Epidermal melanocyte (primary cell): ENCODE results near the gene IL1R2.

Source experiments
- DNase-seq: peaks from one replicate; pipeline ENCODE4 v3.0.0; 2011; ENCODE audit warnings: low spot score; ENCODE audit not compliant: insufficient read length

IL1R2 gene

DNA sequence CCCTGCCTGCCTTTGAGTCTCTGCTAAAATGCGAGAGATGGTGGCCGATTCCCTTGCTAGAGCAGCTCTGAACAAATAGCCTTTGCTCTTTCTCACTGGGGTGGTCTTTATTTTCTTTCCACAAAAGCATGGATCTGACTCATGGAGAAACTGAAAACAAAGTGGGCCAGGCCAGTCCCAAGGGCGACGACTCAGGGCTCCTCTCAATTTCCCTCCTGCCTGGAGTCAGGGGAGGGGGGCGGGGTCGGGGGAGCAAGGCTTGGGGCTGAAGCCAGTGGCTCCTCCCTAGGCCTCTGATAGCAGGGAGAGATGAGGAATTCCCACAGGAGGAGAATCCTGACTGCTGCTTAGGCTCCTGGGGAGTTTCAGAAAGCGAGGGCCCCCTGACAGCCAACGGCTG is 17.1 kb upstream of the IL1R2 start:
- no peak for DNase-seq

DNA sequence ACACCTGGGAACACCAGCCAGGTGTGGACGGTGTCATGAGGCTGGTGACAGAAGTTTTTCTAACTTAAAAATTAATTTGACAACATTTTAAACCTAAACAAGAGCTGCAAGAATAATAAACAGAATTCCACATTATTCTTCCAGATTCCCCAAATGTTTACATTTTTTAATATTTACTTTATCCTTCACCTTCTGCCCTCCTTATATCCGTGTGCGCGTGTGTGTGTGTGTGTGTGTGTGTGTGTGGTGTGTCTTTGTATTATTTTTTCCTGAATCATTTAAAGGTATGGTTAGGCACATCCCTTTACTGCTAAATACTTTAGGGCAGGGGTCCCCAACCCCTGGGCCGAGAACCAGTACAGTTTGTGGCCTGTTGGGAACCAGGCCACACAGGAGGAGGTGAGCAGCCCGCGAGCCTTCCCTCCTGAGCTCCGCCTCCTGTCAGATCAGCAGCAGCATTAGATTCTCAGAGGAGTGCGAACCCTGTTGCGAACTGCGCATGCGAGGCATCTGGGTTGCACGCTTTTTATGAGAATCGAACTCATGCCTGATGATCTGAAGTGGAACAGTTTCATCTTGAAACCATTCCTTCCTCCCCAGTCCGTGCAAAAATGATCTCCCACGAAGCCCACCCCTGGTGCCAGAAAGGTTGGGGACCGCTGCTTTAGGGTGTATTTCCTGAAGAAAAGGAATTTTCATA is 16.4 kb upstream of the IL1R2 start:
- DNase-seq, result no peak

DNA sequence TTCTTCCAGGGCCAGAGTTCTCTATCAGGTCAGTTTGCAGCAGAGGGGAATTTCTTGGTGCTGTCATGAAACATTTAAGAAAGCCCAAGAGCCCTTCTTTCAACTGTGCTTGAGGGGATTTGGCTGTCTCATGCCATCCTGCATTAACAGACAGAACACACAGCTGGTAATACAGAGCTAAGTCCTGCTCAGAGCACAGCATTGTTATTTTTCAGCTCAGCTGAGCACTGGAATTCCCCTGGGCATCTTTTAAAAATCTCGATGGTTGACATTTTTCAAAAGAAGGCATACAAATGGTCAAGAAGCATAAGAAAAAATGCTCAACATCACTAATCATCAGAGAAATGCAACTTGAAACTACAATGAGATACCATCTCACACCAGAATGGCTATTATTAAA is 14.9 kb upstream of the IL1R2 start:
- no peak for DNase-seq

DNA sequence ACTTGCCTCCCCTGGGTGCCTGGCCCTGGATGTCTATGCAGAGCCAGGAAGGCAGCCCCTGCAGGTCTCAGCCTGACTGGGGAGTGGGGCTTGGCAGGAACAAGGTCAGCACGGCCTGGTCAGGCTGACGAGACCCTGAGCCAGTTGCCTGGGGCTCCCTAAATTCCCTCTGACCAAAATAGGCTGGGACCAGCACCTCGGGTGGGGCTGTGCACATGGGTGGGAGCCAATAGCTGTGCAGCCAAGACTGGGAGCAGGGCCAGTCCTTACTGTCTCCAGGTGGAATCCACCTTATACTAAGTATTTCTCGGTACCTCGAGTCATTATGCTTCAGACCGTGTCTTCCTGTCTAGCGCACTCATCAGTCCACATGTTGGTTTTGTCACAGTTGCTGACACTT is 11.4 kb upstream of the IL1R2 start:
- no peak for DNase-seq

DNA sequence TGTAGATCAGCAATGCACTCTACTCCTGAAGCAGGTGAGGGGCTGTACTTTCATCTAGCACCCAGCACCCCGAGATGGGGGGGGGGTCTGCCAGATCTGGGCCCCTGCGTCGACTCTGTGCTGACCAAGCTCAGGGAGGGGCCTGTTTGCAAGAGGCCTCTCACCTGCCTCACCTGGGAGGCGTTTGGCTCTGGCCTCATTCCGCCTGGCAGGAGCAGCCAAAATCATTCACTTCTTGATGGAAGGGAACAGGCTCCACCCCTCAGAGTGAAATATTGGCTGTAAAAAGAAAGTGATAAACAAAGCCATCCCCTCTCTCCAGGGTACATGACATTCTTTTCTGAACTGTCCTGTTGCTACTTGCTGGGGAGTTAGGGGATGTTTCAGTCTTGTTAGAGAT is 10.7 kb upstream of the IL1R2 start:
- no peak for DNase-seq

DNA sequence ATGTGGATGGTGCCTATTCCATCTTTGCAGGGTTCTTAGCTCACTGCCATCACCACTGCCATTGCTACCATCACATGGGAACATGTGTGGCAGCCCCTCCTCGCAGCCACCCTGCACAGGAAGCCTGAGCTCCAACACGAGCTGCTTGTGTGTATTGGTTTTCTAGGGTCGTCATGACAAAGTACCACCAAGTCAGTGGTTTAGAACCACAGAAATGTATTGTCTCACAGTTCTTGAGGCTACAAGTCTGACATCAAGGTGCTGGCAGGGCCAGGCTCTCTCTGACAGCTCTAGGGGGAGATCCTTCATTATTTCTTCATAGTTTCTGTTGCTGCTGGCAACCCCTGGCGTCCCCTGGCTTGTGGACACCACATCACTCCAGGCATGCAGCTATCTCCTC is 10.3 kb upstream of the IL1R2 start:
- no peak for DNase-seq

DNA sequence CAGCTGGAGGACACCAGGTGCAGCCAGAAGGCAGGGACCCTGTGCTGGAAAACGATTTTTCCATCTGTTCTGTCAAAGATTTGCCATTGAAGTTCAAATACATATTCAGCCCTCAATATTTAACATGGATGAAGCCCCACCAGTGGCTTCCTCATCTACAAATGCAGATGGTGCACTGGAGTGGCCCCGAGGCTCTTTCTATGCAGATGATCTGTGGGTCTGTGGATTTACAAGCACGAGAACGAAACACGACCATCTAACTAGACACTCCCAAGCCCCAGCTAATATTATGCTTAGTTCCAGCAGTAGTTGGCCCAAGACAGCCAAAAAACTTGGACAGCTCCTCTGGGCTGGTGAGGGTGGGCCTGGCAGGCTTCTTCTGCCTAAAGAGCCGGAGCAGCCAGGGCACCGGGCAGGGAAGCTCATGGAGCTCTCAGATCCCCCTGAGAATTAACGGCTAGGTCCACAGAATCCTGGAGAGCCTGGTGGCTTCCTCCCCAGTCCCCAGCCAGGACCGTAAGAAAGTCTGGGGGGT is 9.2 kb upstream of the IL1R2 start:
- DNase-seq, result no peak

DNA sequence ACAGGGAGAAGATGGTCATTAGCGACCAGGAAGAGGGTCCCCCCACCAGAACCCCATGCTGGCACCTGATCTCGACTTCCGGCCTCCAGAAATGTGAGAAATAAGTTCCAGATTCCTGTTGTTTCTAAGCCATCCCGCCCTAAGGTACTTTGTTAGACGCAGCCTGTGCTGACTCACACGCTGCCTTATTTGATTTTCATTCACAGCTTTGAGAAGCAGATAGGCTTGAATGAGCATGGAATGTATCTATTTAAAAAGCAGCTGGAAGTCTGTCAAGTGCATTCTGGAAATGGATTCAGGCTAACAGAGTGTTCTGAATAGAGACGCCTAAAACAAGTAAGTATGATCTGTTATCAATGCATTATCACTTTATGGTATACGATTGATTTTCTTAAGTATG is 8.3 kb upstream of the IL1R2 start:
- DNase-seq, result no peak

DNA sequence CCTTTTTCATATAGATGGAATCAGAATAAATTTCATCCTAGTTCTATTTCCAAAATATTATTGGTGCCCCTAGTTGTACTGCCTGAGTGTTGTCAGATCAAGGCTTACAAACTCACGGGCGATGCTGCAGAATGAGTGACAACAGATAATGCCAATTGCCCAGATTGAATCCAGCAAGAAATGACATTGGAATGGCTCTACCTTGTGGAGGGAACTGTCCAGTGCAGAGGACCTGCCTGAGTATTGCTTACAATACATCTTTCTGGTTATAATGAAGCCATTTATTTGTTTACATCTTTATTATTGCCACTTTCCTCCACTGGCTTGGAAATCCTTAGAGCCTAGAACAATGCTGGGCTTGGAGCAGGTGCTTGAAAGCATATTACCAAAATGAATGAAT is 7.8 kb upstream of the IL1R2 start:
- no peak for DNase-seq

DNA sequence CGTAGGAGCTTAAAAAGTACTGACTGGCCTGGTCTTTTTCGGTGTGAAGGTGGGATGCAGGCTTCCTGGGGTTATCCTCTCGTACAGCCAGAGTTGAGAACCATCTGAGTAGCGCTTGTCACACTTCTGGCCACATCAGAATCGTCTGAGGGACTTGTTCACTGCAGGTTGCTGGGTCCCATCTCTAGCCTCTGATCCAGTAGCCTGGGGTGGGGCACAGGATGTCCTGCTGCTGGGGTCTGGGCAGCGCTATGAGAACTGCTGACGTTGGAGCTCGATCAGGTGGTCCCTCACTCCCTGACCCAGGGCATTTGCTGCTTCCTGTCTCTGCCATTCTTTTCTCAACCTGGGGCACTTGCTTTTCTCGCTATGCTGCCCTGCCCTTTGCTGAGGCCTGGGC is 7.1 kb upstream of the IL1R2 start:
- no peak for DNase-seq

DNA sequence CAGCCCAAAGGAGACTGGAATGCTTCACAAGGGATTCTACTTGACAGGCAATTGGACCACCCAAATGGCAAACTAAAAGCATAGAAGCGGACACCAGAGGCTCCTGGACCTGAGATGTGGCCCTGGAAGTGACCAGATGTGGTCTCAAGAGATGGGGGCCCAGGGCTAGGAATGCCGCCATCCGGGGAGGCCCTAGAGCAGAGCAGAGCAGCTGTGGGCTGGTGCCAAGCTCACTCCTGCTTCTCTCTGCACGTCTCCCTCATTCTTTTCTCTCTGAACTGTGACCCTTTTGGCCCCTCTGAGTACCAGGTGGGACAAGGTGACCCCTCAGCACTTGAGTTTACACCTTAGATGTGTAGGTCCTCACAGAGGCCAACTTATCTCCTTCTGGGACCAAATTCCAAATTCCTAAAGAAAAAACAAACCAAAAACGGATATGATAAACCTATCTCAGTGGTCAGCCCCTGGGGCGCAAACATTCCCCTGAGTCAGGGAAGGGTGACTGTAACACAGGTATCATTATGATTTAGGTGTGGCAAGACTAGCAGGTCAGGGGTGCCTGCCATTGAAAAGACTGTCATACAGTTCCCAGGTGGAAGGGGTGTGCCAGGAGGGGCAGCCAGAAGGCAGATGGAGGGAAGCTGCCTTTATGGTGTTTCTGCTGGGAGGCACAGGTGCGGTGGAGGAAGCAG is 6.5 kb upstream of the IL1R2 start:
- DNase-seq, result no peak

DNA sequence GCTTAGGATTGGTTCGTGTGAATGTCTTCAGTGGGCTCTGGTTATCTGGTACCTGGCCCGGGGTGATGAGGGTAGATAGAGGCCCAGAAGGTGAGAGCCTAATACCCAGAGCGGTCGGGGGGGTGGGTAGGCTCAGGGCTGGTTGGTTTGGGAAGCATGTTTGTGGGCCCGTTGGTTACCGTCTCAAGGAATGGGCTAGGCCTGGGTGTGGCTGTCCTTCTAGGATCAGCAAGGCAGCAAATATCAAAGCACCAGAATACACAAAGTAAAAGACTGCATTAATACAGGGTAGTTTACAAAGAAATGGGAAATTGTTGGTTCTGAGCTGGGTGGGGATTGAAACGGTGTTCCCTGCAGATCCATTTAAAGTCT is 6.0 kb upstream of the IL1R2 start:
- no peak for DNase-seq

DNA sequence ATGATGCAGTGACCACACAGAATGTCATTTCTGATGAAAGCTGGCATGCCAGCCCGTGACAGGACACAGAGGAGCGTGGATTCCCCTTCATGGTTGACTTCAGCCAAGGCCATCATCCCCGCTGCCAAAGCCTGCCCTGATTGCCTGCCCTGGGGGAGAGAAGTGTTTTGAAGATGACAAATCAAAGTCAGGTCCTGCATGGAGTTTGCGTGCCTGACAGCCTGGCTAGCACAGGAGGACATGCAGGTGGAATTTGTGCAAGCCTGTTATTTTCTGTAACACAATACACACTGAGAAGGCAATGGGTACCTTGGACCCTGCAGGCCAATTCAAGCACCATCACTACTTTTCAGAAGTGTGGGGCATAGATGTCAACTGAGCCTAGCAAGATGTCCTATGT is 5.4 kb upstream of the IL1R2 start:
- no peak for DNase-seq

DNA sequence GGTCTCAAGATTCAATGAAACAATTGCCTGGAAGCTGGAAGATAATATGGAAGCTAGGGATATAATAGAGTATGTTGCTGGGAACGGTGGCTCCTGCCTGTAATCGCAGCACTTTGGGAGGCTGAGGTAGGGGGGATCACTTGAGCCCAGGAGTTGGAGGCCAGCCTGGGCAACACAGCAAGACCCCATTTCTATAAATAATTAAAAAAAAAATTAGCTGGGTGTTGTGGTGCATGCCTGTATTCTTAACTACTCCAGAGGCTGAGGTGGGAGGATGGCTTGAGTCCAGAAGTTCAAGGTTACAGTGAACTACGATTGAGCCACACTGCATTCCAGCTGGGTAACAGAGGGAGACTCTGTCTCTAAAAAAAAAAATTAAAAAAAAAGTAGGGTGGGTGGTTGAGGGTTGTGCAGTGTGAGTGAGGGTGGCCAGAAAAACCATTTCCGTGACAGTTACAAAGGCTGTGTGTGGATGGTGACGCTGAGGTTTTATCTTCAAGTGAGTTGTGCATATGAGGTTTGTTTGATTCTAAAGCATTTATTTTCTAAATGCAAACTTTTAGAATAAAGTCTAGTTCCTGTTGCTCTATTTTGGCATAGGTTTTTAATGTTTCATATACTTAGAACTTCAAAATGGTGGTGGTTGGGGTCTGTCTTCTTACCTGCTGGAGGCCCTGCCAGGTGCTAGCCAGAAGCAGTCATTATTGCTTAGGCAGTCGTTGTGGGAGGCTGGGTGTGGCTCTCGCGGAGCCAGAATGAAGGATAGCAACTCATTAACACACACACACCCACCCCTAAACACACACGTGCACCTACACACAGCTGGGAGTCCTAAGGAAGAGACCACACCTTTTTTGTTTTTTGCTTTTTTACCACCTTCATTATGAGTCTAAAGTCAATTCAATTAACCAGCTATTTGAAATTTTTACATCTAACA is 4.7 kb upstream of the IL1R2 start:
- DNase-seq, result no peak

DNA sequence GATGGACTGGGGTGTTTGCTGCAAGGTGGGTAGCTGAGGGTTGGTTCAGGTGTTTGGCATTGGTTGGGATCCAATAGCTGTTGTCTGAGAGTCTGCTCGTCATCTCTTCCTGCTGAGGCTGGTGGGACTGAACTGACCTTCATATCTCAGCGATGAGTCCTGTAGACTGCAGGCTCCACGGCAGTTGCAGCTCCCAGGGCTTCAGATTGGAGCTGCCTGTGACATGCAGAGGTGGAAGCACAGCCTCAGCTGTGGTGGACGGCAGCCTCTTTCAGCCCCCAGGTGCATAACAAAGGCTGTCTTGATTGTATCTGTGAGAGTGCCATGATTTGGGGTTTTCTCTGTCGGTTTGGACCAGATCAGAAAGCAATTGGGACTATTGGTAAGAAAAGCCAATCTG is 3.9 kb upstream of the IL1R2 start:
- no peak for DNase-seq

DNA sequence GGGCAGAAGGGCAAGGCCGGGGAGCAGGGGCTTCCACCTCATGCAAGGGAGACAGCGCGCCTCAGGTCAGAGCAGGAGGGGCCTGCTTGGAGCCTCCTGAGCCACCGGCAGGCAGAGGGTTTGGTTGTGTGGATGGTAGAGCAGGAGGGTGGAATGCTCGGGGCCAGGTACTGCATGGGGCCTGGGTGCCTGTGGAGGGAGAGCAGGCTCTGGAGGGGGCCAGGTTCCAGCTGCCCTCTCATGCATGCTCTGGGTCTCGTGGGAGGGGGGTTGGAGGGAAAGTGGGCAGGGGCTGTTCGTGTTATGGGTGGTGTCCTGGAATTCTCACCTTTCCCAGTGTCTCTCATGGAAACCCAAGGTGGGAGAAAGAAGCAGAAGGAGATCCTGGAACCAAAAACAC is 3.2 kb upstream of the IL1R2 start:
- DNase-seq, result no peak

DNA sequence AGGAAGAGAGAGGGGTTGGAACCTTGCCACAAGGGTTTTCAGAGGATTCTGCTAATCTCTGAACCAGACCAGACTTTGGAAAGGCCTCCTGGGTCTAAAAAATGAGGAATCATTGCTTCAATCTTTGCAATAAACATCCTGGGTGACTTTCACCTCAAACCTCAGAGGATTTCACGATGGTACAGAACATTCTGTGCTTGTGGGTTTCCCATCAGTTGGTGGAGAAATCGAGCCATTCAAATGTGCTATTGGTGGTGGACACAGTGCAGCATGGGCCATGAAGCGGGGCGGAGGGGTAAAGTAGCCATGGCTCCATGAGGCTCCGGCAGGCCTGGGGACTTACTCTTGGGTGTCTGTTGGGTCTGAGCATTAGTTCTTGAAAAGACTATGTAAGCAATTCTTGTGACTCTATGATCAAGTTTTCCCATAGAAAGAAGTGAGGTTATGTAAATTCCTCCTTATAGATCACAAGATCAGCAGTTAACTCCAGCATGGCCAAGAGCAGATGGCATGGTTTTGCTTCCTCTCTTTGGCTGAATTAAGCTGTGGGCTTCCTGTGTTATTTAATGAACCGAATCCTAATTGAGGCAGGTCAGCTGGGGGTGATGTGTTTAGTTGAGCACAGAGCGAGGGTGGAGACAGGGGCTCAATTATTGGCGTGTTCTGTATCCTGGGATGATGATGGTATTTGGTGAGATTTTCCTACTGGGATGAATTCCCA is 1.9 kb upstream of the IL1R2 start:
- no peak for DNase-seq

DNA sequence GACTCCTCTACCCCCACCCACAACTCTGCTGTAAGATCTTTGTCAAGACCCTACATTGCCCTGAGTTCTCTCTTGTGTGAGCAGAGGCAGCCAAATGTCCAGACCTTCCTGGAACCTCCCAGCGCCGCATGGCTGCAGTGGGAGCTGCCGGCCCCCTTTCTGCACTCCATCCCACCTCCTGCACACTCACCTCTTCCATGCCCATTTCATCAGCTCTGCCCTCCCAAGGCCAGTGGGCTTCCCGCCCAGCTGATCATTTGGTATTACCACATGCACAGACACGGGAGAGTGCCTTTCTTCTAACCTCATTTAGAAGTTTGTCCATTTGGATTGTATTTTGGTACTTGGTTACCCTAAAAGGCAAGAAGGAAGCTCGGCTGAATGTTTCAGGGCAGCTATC is 2.0 kb downstream of the IL1R2 start:
- no peak for DNase-seq

DNA sequence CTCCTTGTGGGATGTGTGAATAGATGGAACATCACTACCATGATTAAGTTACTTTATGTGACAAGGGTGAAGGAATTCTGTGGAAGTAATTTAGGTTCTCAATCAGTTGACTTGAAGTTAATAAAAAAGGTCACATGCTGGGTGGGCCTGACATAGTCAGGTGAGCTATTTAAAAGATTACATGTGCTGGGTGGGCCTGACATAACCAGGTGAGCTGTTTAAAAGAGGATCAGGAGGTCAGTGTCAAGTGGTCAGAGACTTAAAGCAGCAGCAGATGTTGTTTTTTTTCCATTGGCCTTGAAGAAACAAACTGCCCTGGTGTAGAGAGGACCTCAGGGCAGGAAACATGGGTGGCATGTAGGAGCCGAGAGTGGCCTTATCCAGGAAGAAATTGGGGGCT is 3.3 kb downstream of the IL1R2 start:
- DNase-seq, result no peak

DNA sequence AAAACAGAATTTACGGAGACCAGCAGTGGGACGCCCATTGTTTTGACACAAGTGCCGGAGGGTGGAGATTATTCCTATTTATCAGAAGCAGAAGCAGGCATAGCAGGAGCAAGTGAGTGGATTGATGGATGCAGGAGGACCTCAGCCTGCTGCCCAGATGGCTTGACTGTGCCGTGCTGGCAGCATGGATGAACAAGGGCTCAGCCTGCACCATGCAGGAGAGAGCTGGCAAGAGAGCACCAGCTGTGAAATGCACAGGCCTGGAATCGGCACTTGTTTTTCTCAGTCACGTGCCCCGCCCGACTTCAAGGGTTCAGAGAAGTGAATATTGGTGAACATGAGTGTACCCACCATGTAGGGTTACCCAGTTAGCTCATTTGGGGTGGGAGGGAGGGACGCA is 4.0 kb downstream of the IL1R2 start:
- no peak for DNase-seq

DNA sequence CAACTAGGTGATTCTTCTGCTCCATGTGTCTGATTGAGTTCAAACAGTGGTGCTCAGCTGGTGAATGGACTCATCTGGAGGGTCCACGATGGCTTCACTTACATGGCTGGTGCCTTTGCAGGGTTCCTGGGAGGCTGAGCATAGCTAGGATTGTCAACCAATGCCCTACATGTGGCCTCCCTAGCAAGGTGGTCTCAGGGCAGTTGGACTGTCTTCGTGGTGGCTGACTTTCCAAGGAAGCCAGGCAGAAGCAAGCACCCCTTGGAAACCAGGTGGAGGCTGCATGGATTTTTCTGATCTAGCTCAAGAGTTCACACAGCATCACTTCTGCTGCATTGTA is 6.8 kb downstream of the IL1R2 start:
- no peak for DNase-seq
